Liver (tissue), 3 donors: ENCODE measurements around the gene MIER3.

Experiments
- EGR1 ChIP-seq, 2 donors: IDR thresholded peaks; 2 replicates each; pipeline ENCODE4 v1.6.1; 2016 to 2018; ENCODE audit warnings: antibody characterized with exemption in 2 of 2, low read depth in 2 of 2
- FOXA1 ChIP-seq: IDR thresholded peaks from 2 replicates; pipeline ENCODE4 v1.6.1; 2016; ENCODE audit warnings: antibody characterized with exemption
- GABPA ChIP-seq, 2 donors: IDR thresholded peaks in 1 of 2; conservative IDR thresholded peaks in 1 of 2; 2 replicates each; pipeline ENCODE4 v1.6.1; 2016; ENCODE audit warnings: antibody characterized with exemption in 2 of 2, mild to moderate bottlenecking in 1 of 2, moderate library complexity in 1 of 2
- RAD21 ChIP-seq, 2 donors: IDR thresholded peaks; 2 replicates each; pipeline ENCODE4 v1.6.1; 2016; ENCODE audit warnings: antibody characterized with exemption in 2 of 2, mild to moderate bottlenecking in 2 of 2
- SP1 ChIP-seq: IDR thresholded peaks from 2 replicates; pipeline ENCODE4 v1.6.1; 2018; ENCODE audit warnings: antibody characterized with exemption, mild to moderate bottlenecking
- TAF1 ChIP-seq: conservative IDR thresholded peaks from 2 replicates; pipeline ENCODE4 v1.6.1; 2016; ENCODE audit warnings: antibody characterized with exemption, mild to moderate bottlenecking
- YY1 ChIP-seq: IDR thresholded peaks from 2 replicates; pipeline ENCODE4 v1.6.1; 2016; ENCODE audit warnings: antibody characterized with exemption, mild to moderate bottlenecking
- TF ChIP-seq, protein P1 (sequence below): fragments of 150-350 bp; IDR thresholded peaks from 2 replicates; pipeline ENCODE4 v1.5.1; 2017; ENCODE audit warnings: improper control_type of control experiment, low read depth, low read length; ENCODE audit not compliant: missing input control
- TF ChIP-seq, protein P2 (sequence below): IDR thresholded peaks from 2 replicates; pipeline ENCODE4 v1.6.1; 2016; ENCODE audit warnings: antibody characterized with exemption, mild to moderate bottlenecking
- TF ChIP-seq, protein P3 (sequence below): IDR thresholded peaks from 2 replicates; pipeline ENCODE4 v1.6.1; 2016; ENCODE audit warnings: antibody characterized with exemption
- TF ChIP-seq, protein P4 (sequence below): IDR thresholded peaks from 2 replicates; pipeline ENCODE4 v1.6.1; 2016; ENCODE audit warnings: antibody characterized with exemption
- TF ChIP-seq, protein P5 (sequence below): IDR thresholded peaks from 2 replicates; pipeline ENCODE4 v1.6.1; 2016; ENCODE audit warnings: antibody characterized with exemption
- donor health status: healthy.
- donor health status: healthy.

DNA sequence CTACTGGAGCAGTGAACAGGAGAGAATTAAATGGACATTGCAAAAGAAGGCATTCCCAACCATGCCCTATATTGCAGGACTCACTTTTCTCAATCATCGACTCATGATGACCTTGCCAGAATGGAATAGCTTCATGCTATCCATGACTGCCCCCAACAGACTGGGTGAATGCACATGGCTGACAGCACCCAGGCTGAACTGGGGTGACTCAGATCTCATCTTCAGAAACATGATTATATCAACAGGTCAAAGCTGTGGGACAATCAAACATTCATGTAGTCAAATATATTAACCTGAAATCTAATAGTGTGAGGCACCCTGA, 34.7 kb upstream of the MIER3 start:
- TF ChIP-seq, protein P1, sequence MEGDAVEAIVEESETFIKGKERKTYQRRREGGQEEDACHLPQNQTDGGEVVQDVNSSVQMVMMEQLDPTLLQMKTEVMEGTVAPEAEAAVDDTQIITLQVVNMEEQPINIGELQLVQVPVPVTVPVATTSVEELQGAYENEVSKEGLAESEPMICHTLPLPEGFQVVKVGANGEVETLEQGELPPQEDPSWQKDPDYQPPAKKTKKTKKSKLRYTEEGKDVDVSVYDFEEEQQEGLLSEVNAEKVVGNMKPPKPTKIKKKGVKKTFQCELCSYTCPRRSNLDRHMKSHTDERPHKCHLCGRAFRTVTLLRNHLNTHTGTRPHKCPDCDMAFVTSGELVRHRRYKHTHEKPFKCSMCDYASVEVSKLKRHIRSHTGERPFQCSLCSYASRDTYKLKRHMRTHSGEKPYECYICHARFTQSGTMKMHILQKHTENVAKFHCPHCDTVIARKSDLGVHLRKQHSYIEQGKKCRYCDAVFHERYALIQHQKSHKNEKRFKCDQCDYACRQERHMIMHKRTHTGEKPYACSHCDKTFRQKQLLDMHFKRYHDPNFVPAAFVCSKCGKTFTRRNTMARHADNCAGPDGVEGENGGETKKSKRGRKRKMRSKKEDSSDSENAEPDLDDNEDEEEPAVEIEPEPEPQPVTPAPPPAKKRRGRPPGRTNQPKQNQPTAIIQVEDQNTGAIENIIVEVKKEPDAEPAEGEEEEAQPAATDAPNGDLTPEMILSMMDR = no peak
- TF ChIP-seq YY1 (no peak), RAD21 (IDR thresholded peaks at IDR 0.05) (no peak), GABPA (IDR thresholded peaks at IDR 0.05 in 1 of 2, conservative IDR thresholded peaks at IDR 0.05 in 1 of 2) (no peak), FOXA1 (no peak), SP1 (no peak), EGR1 (IDR thresholded peaks at IDR 0.05; ENCODE audit: low read depth in 2 of 2) (no peak), TAF1 (no peak)
- TF ChIP-seq, protein P2, sequence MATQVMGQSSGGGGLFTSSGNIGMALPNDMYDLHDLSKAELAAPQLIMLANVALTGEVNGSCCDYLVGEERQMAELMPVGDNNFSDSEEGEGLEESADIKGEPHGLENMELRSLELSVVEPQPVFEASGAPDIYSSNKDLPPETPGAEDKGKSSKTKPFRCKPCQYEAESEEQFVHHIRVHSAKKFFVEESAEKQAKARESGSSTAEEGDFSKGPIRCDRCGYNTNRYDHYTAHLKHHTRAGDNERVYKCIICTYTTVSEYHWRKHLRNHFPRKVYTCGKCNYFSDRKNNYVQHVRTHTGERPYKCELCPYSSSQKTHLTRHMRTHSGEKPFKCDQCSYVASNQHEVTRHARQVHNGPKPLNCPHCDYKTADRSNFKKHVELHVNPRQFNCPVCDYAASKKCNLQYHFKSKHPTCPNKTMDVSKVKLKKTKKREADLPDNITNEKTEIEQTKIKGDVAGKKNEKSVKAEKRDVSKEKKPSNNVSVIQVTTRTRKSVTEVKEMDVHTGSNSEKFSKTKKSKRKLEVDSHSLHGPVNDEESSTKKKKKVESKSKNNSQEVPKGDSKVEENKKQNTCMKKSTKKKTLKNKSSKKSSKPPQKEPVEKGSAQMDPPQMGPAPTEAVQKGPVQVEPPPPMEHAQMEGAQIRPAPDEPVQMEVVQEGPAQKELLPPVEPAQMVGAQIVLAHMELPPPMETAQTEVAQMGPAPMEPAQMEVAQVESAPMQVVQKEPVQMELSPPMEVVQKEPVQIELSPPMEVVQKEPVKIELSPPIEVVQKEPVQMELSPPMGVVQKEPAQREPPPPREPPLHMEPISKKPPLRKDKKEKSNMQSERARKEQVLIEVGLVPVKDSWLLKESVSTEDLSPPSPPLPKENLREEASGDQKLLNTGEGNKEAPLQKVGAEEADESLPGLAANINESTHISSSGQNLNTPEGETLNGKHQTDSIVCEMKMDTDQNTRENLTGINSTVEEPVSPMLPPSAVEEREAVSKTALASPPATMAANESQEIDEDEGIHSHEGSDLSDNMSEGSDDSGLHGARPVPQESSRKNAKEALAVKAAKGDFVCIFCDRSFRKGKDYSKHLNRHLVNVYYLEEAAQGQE = no peak
- TF ChIP-seq, protein P3, sequence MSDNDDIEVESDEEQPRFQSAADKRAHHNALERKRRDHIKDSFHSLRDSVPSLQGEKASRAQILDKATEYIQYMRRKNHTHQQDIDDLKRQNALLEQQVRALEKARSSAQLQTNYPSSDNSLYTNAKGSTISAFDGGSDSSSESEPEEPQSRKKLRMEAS = no peak
- TF ChIP-seq, protein P4, sequence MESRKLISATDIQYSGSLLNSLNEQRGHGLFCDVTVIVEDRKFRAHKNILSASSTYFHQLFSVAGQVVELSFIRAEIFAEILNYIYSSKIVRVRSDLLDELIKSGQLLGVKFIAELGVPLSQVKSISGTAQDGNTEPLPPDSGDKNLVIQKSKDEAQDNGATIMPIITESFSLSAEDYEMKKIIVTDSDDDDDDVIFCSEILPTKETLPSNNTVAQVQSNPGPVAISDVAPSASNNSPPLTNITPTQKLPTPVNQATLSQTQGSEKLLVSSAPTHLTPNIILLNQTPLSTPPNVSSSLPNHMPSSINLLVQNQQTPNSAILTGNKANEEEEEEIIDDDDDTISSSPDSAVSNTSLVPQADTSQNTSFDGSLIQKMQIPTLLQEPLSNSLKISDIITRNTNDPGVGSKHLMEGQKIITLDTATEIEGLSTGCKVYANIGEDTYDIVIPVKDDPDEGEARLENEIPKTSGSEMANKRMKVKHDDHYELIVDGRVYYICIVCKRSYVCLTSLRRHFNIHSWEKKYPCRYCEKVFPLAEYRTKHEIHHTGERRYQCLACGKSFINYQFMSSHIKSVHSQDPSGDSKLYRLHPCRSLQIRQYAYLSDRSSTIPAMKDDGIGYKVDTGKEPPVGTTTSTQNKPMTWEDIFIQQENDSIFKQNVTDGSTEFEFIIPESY = no peak
- TF ChIP-seq, protein P5, sequence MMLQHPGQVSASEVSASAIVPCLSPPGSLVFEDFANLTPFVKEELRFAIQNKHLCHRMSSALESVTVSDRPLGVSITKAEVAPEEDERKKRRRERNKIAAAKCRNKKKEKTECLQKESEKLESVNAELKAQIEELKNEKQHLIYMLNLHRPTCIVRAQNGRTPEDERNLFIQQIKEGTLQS = no peak
